Non-pigmented ciliary epithelial cell (primary cell): ENCODE data around the gene PPIL3.

Experiments
- DNase-seq: peaks from one replicate; pipeline ENCODE4 v3.0.0-alpha.2; 2010; ENCODE audit warnings: low read depth

PPIL3 gene

GRCh38 chr2:200860092-200860795 is 28.6 kb downstream of the PPIL3 start:
- no peak for DNase-seq

- DNase-seq = no peak
Measured at GRCh38 chr2:200856806-200857205, 32.1 kb downstream of the PPIL3 start.

GRCh38 chr2:200852605-200853004 is 36.3 kb downstream of the PPIL3 start:
- no peak for DNase-seq

GRCh38 chr2:200851398-200852248 is 37.3 kb downstream of the PPIL3 start:
- no peak for DNase-seq

GRCh38 chr2:200850512-200851256 is 38.2 kb downstream of the PPIL3 start:
- DNase-seq = no peak

GRCh38 chr2:200847939-200848338 is 40.9 kb downstream of the PPIL3 start:
- DNase-seq = no peak

- no peak for DNase-seq
Measured at GRCh38 chr2:200847269-200847668, 41.6 kb downstream of the PPIL3 start.

GRCh38 chr2:200845669-200846325 is 43.1 kb downstream of the PPIL3 start:
- no peak for DNase-seq

GRCh38 chr2:200845194-200845593 is 43.7 kb downstream of the PPIL3 start:
- no peak for DNase-seq

- no peak for DNase-seq
Measured at GRCh38 chr2:200843993-200844948, 44.6 kb downstream of the PPIL3 start.

GRCh38 chr2:200839513-200839912 is 49.4 kb downstream of the PPIL3 start:
- DNase-seq = no peak

GRCh38 chr2:200834701-200835100 is 54.2 kb downstream of the PPIL3 start:
- no peak for DNase-seq

GRCh38 chr2:200829258-200829655 is 59.6 kb downstream of the PPIL3 start:
- no peak for DNase-seq

GRCh38 chr2:200828572-200829257 is 60.2 kb downstream of the PPIL3 start:
- no peak for DNase-seq

- DNase-seq = no peak
Measured at GRCh38 chr2:200828104-200828503, 60.8 kb downstream of the PPIL3 start.

GRCh38 chr2:200821686-200822245 is 67.1 kb downstream of the PPIL3 start:
- DNase-seq = no peak
